Progenitor cell of endocrine pancreas (in vitro differentiated cells): Measurements from ENCODE around the gene ZNF296. TPM values are rescaled to one million over a fixed set of nuclear protein-coding genes. Genes with fewer than 3 reads are reported as not detected.
"Not testable (repeated sequence)": the region's sequence is repeated elsewhere in the genome, so short reads cannot be mapped to it uniquely, and the experiment has no call there.

ENCODE experiments used
- DNase-seq: peaks from one replicate; pipeline ENCODE4 v3.0.0; 2021; ENCODE audit warnings: low spot score; ENCODE audit not compliant: unreplicated experiment
- H3K27ac Mint-ChIP-seq: 2 replicates; pipeline ENCODE4 v1.8.0; 2021; ENCODE audit warnings: mild to moderate bottlenecking, moderate library complexity, mixed read lengths
- H3K27me3 Mint-ChIP-seq: 2 replicates; pipeline ENCODE4 v1.8.0; 2021; ENCODE audit warnings: mixed read lengths
- H3K36me3 Mint-ChIP-seq: 2 replicates; pipeline ENCODE4 v1.8.0; 2022; ENCODE audit warnings: mixed read lengths; ENCODE audit not compliant: insufficient read depth
- H3K4me1 Mint-ChIP-seq: 2 replicates; pipeline ENCODE4 v1.8.0; 2021; ENCODE audit warnings: low read depth, mixed read lengths
- H3K4me3 Mint-ChIP-seq: 2 replicates; pipeline ENCODE4 v1.8.0; 2021; ENCODE audit warnings: low read depth, mild to moderate bottlenecking, moderate library complexity, mixed read lengths
- H3K9me3 Mint-ChIP-seq: 2 replicates; pipeline ENCODE4 v1.8.0; 2021; ENCODE audit warnings: low read depth, mixed read lengths
- total RNA-seq: library from RNA; stranded (reverse); gene quantifications from 2 replicates; pipeline ENCODE4 v1.2.1, GENCODE V29; 2021
- TF ChIP-seq, protein P1 (sequence below): fragments of 200-600 bp; sonication (generic); IDR thresholded peaks from one replicate; pipeline ENCODE4 v1.5.0; 2021; ENCODE audit warnings: antibody characterized with exemption, mild to moderate bottlenecking; ENCODE audit not compliant: unreplicated experiment

The ZNF296 gene
- total RNA-seq, 1 donor from 2014 or later: 1.3 TPM

DNA sequence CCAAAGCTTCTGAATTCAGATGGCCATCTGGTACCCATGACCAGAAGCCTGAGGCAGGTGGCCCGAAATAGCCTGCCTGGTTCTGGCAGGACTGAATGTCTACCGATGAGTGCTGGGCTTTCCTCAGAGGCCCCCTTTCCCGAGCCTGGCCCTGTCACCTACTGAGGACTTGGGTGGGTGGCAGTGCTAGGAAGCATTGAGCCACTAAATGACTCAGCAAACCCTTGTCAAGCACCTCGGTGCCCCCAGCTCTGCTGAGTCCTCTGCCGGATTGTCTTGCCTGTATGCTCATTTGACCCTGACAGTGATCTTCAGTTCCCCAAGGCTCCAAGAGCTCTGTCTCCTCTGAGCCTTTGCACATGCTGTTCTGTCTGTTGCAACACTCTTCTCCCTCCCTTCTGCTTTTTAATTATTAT lies 34.6 kb upstream of the ZNF296 start:
- TF ChIP-seq, protein P1, sequence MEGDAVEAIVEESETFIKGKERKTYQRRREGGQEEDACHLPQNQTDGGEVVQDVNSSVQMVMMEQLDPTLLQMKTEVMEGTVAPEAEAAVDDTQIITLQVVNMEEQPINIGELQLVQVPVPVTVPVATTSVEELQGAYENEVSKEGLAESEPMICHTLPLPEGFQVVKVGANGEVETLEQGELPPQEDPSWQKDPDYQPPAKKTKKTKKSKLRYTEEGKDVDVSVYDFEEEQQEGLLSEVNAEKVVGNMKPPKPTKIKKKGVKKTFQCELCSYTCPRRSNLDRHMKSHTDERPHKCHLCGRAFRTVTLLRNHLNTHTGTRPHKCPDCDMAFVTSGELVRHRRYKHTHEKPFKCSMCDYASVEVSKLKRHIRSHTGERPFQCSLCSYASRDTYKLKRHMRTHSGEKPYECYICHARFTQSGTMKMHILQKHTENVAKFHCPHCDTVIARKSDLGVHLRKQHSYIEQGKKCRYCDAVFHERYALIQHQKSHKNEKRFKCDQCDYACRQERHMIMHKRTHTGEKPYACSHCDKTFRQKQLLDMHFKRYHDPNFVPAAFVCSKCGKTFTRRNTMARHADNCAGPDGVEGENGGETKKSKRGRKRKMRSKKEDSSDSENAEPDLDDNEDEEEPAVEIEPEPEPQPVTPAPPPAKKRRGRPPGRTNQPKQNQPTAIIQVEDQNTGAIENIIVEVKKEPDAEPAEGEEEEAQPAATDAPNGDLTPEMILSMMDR: no peak
- DNase-seq: no peak
- no peaks in the 10 kb centered on the region for H3K27me3 Mint-ChIP-seq
- H3K9me3 Mint-ChIP-seq: no peaks in the 10 kb centered on the region
- no peak overlapping the region for H3K27ac Mint-ChIP-seq
- H3K4me3 Mint-ChIP-seq: no peak overlapping the region
- H3K36me3 Mint-ChIP-seq: no peaks in the 10 kb centered on the region
- peaks cover 30% of the 10 kb centered on the region for H3K4me1 Mint-ChIP-seq

DNA sequence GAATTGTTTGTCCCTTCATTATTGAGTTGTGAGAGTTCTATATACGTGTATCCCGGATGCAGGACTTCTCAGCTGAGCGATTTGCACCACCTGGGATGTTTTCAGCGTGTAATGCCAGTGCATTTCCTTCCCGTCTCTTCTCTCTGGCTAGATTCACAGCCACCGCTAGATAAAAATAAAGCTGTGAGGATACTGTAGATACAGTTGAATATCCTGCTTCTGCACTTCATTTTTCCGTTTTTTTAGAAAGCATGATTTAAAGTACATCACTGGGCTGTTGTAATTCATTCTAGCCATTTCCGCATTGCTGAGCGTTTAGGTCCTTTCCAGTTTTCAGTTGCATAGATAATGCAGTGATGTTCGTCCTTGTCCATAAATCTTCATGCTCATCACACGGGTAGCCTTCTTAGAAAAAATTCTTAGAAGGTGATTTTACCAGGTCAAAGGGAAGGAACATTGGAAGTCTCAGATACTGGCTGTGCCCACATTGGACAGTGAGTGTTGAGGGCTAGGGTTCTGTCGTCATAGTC lies 31.4 kb upstream of the ZNF296 start:
- no peak for DNase-seq
- no peaks in the 10 kb centered on the region for H3K27me3 Mint-ChIP-seq
- peaks cover 34% of the 10 kb centered on the region for H3K4me1 Mint-ChIP-seq
- H3K9me3 Mint-ChIP-seq: no peaks in the 10 kb centered on the region
- TF ChIP-seq, protein P1: no peak
- no peak overlapping the region for H3K27ac Mint-ChIP-seq
- H3K36me3 Mint-ChIP-seq: no peaks in the 10 kb centered on the region
- no peak overlapping the region for H3K4me3 Mint-ChIP-seq

DNA sequence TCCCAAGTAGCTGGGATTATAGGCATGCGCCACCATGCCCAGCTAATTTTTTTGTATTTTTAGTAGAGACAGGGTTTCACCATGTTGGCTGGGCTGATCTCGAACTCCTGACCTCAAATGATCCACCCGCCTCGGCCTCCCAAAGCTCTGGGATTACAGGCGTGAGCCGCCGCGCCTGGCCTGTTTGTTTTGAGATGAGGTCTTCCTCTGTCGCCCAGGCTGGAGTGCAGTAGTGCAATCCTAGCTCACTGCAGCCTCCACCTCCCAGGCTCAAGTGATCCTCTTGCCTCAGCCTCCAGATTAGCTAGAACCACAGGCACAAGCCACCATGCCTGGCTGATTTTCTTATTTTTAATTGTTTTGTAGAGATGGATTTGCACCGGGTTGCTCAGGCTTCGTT lies 30.1 kb upstream of the ZNF296 start:
- H3K36me3 Mint-ChIP-seq, DNase-seq, H3K27me3 Mint-ChIP-seq, H3K9me3 Mint-ChIP-seq, H3K4me3 Mint-ChIP-seq, H3K27ac Mint-ChIP-seq: not testable (repeated sequence)
- peaks cover 24% of the 10 kb centered on the region for H3K4me1 Mint-ChIP-seq

DNA sequence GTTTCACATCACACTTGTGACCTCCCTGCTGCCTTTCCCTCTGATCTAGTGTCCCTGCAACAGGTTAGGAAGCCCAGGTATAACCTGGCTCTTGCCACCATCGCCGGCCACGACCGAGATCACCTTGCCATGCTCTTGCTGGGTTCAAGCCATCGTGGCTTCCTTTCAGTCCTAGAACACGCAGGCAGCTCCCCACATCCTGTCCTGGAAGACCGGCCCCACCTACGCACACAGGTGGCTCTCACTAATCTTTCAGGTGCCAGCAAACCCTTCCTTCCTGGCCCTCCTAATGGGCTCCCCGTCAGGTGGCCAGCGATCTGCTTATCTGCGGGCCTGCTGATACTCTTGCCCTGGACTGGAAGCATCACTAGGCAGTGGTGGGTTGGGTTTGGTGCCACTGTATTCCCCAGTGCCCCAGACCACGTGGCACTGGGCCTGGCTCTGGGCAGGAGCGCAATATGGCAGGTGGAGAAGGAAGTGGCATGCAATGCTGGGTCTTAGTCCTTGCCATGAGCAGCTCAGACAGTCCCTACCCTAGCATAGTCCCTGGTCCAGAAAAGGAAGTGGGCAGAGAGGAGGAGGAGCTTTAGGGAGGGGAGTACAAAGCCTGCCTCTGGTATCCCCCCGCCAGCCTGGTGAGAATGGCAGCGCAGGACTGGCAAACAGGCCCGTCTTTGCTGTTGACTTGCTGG lies 28.5 kb upstream of the ZNF296 start:
- no peaks in the 10 kb centered on the region for H3K9me3 Mint-ChIP-seq
- no peaks in the 10 kb centered on the region for H3K36me3 Mint-ChIP-seq
- TF ChIP-seq, protein P1: no peak
- H3K27ac Mint-ChIP-seq: peak overlapping the region; percentile 90
- no peaks in the 10 kb centered on the region for H3K27me3 Mint-ChIP-seq
- DNase-seq: no peak
- peaks cover 27% of the 10 kb centered on the region for H3K4me1 Mint-ChIP-seq
- no peak overlapping the region for H3K4me3 Mint-ChIP-seq

DNA sequence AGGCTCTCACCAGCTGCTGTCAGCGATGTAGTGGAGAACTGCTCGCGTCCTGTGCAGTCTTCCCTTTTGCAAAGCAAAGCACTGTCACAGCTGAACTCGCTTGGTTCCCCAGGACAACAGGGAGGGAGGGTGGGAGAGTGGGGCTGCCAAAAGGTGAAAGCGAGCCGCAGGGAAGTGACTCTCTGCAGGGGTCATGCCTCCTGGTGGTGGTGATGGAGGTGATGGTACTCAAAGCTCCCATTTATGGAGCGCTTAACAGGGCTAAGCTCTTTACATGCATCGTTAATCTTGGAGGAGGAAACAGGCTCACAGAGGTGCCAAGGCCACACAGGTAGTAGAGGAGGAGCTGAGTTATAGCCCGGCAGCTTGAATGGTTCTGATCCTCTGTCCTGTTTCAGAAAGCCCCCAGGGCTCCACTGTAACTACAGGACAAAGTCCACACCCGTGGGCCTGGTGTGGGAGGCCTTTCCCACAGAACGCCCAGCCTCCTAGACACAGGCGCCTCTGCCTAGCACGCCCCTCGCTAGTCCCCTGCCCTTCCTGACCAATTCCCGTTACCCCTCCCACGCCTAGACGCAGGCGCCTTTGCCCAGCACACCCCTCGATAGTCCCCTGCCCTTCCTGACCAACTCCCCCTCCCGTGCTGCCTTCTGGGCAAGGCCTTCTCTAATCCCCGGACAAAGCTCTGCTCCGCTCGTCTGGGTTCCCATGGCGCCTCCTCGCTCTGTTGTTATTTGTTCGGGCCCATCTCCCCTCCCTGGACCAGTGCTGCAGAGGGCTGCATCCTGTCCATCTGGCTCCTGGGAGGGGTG lies 27.4 kb upstream of the ZNF296 start:
- TF ChIP-seq, protein P1: peak; percentile 38
- H3K9me3 Mint-ChIP-seq: no peaks in the 10 kb centered on the region
- no peaks in the 10 kb centered on the region for H3K27me3 Mint-ChIP-seq
- peak overlapping the region; percentile 90 for H3K27ac Mint-ChIP-seq
- H3K4me1 Mint-ChIP-seq: peaks cover 33% of the 10 kb centered on the region
- H3K4me3 Mint-ChIP-seq: no peak overlapping the region
- no peak for DNase-seq
- H3K36me3 Mint-ChIP-seq: no peaks in the 10 kb centered on the region
